IPS-15b (cell line): Measurements from ENCODE around the gene PPWD1.

Experiments
- H3K27me3 ChIP-seq: one replicate; pipeline ENCODE4 v1.6.1; 2013; ENCODE audit warnings: low read length; ENCODE audit not compliant: control insufficient read depth, insufficient read depth
- H3K36me3 ChIP-seq: one replicate; pipeline ENCODE4 v1.6.1; 2013; ENCODE audit warnings: low read length; ENCODE audit not compliant: control insufficient read depth, insufficient read depth
- H3K4me1 ChIP-seq: one replicate; pipeline ENCODE4 v1.6.1; 2013; ENCODE audit warnings: mild to moderate bottlenecking, low read length; ENCODE audit not compliant: control insufficient read depth, insufficient read depth
- H3K4me3 ChIP-seq: one replicate; pipeline ENCODE4 v1.5.1; 2013; ENCODE audit warnings: low read depth, low read length
- H3K9ac ChIP-seq: one replicate; pipeline ENCODE4 v1.6.1; 2013; ENCODE audit warnings: low read depth, mild to moderate bottlenecking, low read length
- H3K9me3 ChIP-seq: one replicate; pipeline ENCODE4 v1.6.1; 2013; ENCODE audit warnings: mild to moderate bottlenecking, low read length; ENCODE audit not compliant: control insufficient read depth, insufficient read depth

PPWD1 gene

GRCh38 chr5:65624571-65625555, 61.8 kb downstream of the PPWD1 start, which contains the start of the genes SHLD3 and TRAPPC13:
SHLD3 (plus strand) TSS chr5:65625027; CDS start chr5:65629588, 4,561 bp downstream.
TRAPPC13 (plus strand) TSS chr5:65625027; CDS start chr5:65625061, 34 bp downstream.
- Histone ChIP-seq H3K4me3 (peak within 1 kb of the TSS; percentile 100), H3K4me1 (no peaks in the 10 kb centered on the region), H3K27me3 (no peaks in the 10 kb centered on the region), H3K36me3 (peaks cover 3% of the 10 kb centered on the region), H3K9ac (peak within 1 kb of the TSS; percentile 90), H3K9me3 (no peaks in the 10 kb centered on the region)

GRCh38 chr5:65625743-65626142, 62.6 kb downstream of the PPWD1 start:
- H3K27me3 ChIP-seq = no peaks in the 10 kb centered on the region
- H3K9ac ChIP-seq = no peak overlapping the region
- peaks cover 3% of the 10 kb centered on the region for H3K36me3 ChIP-seq
- peak overlapping the region; percentile 100 for H3K4me3 ChIP-seq
- H3K9me3 ChIP-seq = no peaks in the 10 kb centered on the region
- H3K4me1 ChIP-seq = no peaks in the 10 kb centered on the region

DNA sequence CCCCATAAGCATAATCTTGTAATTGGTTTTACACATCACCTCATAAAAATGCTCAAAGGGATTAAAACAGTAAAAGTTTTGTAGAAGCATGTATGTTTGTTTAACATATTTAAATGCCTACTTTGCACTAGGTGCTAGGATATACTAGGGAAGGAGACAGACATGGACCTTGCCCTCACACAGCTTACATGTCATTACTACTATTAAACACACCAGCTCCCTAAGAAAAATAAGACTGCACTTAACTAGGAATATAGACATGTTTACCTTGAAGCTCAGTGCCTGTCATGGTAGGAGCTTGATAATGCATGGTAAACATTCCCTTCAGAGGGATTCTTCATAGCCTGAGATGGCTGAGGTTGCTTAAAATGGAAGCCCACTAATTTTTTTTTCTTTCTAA, 67.9 kb downstream of the PPWD1 start:
- no peaks in the 10 kb centered on the region for H3K4me1 ChIP-seq
- H3K27me3 ChIP-seq = no peaks in the 10 kb centered on the region
- no peaks in the 10 kb centered on the region for H3K9me3 ChIP-seq
- H3K9ac ChIP-seq = no peak overlapping the region
- H3K36me3 ChIP-seq = peaks cover 3% of the 10 kb centered on the region
- no peak overlapping the region for H3K4me3 ChIP-seq
